Measurements from ENCODE around the gene LEPR. TPM values are rescaled to one million over a fixed set of nuclear protein-coding genes. Genes with fewer than 3 reads are reported as not detected.

LEPR gene
- total RNA-seq, 1 donor from 2014 or later = 9.7 TPM

DNA sequence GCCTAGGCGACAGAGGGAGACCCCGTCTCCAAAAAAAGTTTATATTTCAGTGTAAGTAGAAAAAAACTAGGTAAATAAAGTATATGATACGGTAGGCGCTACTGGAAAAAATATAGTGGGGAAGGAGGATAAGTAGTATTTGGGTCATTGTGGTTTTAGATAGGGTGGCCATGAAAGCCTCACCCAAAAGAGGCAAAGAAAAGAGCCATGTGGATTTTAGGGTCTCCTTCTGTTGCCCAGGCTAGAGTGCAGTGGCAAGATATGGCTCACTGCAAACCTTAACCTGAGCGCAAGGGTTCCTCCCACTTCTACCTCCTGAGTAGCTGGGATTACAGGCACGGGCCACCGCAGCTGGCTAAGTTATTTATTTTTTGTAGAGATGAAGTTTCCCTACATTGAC is 17.1 kb downstream of the LEPR start:
- no peaks in the 10 kb centered on the region for H3K27me3 ChIP-seq
- H3K36me3 ChIP-seq = peaks cover 0 to 19% of the 10 kb centered on the region in 2 donors
- H3K9me3 ChIP-seq = no peaks in the 10 kb centered on the region
- H3K27ac ChIP-seq = no peak overlapping the region
- H3K4me1 ChIP-seq = no peaks in the 10 kb centered on the region
- no peak overlapping the region for H3K4me3 ChIP-seq
- TF ChIP-seq, protein P1, sequence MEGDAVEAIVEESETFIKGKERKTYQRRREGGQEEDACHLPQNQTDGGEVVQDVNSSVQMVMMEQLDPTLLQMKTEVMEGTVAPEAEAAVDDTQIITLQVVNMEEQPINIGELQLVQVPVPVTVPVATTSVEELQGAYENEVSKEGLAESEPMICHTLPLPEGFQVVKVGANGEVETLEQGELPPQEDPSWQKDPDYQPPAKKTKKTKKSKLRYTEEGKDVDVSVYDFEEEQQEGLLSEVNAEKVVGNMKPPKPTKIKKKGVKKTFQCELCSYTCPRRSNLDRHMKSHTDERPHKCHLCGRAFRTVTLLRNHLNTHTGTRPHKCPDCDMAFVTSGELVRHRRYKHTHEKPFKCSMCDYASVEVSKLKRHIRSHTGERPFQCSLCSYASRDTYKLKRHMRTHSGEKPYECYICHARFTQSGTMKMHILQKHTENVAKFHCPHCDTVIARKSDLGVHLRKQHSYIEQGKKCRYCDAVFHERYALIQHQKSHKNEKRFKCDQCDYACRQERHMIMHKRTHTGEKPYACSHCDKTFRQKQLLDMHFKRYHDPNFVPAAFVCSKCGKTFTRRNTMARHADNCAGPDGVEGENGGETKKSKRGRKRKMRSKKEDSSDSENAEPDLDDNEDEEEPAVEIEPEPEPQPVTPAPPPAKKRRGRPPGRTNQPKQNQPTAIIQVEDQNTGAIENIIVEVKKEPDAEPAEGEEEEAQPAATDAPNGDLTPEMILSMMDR (IDR thresholded peaks at IDR 0.05) = no peak
- no peak for DNase-seq (ENCODE audit: low spot score in 2 of 2)
- intact Hi-C loops (cut with DNase I) = no loop called here

DNA sequence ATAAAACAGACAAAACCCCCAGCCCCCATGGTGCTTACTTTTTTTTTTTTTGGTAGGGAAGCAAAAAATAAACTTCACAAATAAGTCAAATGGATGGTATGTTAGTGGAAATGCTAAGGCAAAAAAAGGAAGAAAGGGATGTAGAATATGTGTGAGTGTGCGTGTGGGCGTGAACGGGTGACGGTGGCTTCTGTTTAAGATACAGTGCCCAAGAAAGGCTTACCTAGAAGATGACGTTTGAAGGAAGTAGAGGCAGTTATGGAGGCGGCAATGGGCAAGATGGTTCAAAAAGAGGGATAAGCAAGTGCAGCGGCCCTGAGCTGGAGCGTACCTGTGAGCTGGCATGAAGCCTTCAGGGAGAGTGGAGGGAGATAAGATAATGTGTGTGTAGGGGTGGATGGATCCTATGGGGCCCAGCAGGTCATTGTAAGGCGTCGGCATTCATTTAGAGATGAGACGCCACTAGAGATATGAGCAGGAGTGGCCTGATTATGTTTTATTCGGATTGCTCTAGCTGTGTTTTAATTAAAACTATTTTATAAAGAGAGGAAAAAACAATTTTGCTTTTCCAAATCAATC is 19.9 kb downstream of the LEPR start:
- no peaks in the 10 kb centered on the region for H3K4me1 ChIP-seq
- peaks cover 0 to 7% of the 10 kb centered on the region in 2 donors for H3K36me3 ChIP-seq
- no peaks in the 10 kb centered on the region for H3K27me3 ChIP-seq
- no peak for DNase-seq (ENCODE audit: low spot score in 2 of 2)
- H3K9me3 ChIP-seq = no peaks in the 10 kb centered on the region
- H3K27ac ChIP-seq = no peak overlapping the region
- intact Hi-C loops (cut with DNase I) = no loop called here
- no peak overlapping the region for H3K4me3 ChIP-seq
- TF ChIP-seq, protein P1 (IDR thresholded peaks at IDR 0.05) = no peak

DNA sequence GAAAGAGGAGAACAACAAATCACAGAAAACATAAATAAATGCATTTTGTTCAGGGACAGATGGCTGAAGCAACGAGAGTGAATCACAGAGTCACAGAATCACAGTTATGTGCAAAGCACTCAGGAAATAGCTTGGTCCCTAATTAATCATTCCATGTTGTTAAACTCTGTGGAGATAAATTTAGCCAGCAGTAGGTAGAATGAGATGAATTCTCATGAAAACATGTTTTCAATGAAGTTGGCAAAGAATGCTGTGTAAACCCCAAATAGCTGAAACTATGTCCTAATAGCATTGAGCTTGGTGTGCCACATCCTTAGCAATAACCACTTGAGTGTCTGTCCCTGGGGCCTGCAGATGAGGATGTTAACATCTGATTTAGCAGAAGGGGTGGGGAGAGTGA is 20.4 kb downstream of the LEPR start:
- Histone ChIP-seq H3K4me1 (no peaks in the 10 kb centered on the region), H3K9me3 (no peaks in the 10 kb centered on the region), H3K36me3 (peaks cover 0 to 7% of the 10 kb centered on the region in 2 donors), H3K27me3 (no peaks in the 10 kb centered on the region), H3K4me3 (no peak overlapping the region), H3K27ac (no peak overlapping the region)
- intact Hi-C loops (cut with DNase I) = no loop called here
- no peak for DNase-seq (ENCODE audit: low spot score in 2 of 2)
- TF ChIP-seq, protein P1 (IDR thresholded peaks at IDR 0.05) = no peak

DNA sequence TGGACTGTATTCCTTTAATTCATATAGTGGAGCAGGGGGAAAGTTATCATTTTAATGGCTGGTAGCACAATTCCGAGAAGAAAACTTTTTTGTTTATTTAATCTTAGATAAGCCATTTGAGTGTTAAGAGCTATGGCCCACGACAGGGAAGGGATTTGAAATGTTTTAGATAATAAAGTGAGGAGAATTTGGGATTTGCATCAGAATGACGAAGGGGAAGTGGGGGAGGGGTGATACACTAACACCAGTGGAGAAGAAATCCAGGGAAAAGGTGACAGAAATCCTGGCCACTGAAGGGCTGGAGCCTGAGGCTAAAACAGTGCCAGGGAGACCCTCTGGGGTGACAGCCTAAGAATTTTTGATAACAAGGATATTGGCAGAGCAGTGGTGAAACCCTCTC is 21.0 kb downstream of the LEPR start:
- H3K36me3 ChIP-seq = peaks cover 0 to 7% of the 10 kb centered on the region in 2 donors

DNA sequence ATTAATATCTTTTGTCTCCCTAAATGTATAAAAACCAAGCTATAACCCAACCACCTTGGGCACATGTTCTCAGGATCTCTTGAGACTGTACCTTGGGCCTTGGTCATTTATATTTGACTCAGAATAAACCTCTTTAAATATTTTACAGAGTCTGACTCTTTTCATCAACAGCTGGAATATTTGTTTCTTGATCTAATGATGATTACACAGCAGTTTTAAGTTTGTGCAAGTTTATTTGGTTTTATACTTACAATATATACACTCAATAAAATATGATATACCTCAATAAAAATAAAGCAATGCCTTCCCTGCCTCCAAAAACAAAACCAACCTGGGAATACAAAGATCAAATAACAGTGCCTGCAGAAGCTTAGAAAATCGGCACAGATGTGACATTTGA is 22.0 kb downstream of the LEPR start:
- H3K27ac ChIP-seq = no peak overlapping the region
- H3K27me3 ChIP-seq = no peaks in the 10 kb centered on the region
- peaks cover 0 to under 1% of the 10 kb centered on the region in 2 donors for H3K36me3 ChIP-seq
- H3K4me3 ChIP-seq = no peak overlapping the region
- H3K4me1 ChIP-seq = no peaks in the 10 kb centered on the region
- no peak for DNase-seq (ENCODE audit: low spot score in 2 of 2)
- H3K9me3 ChIP-seq = no peaks in the 10 kb centered on the region
- TF ChIP-seq, protein P1 (IDR thresholded peaks at IDR 0.05) = no peak
- intact Hi-C loops (cut with DNase I) = no loop called here

More for the DNA sequence above, 21.0 kb downstream of the LEPR start:
- Histone ChIP-seq H3K27ac (no peak overlapping the region), H3K4me3 (no peak overlapping the region), H3K9me3 (no peaks in the 10 kb centered on the region), H3K4me1 (no peaks in the 10 kb centered on the region), H3K27me3 (no peaks in the 10 kb centered on the region)
- TF ChIP-seq, protein P1 (IDR thresholded peaks at IDR 0.05) = no peak
- DNase-seq (ENCODE audit: low spot score in 2 of 2) = no peak
- intact Hi-C loops (cut with DNase I) = no loop called here

DNA sequence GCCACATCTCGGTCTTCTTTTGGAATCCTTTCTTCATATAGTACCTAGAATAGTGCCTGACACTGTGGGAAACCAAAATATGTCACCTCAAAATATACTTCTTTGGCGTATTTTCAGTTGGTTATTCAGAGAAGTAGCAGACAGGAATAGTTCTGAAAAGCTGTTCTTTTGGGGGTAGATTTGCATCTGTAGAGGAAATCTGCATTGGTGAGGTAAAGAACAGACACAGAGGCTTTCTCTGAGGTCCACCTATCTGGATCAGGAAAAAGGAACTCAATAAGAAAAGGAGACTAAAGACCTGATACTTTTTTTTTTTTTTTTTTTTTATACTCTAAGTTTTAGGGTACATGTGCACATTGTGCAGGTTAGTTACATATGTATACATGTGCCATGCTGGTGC is 23.2 kb downstream of the LEPR start:
- TF ChIP-seq, protein P1 (IDR thresholded peaks at IDR 0.05) = no peak
- Histone ChIP-seq H3K27me3 (no peaks in the 10 kb centered on the region), H3K36me3 (no peaks in the 10 kb centered on the region), H3K4me1 (no peaks in the 10 kb centered on the region), H3K9me3 (no peaks in the 10 kb centered on the region), H3K27ac (no peak overlapping the region), H3K4me3 (no peak overlapping the region)
- intact Hi-C loops (cut with DNase I) = no loop called here
- DNase-seq (ENCODE audit: low spot score in 2 of 2) = no peak

Measured in ascending aorta (tissue), 2 donors.